GM19324 (cell line): ENCODE results near the gene NIFK.
"Not testable (repeated sequence)": the region's sequence is repeated elsewhere in the genome, so short reads cannot be mapped to it uniquely, and the experiment has no call there.

Source experiments
- ATAC-seq: cut with Tn5 transposase; IDR thresholded peaks from one replicate; pipeline ENCODE4 v1.9.1; 2021; ENCODE audit warnings: mild to moderate bottlenecking, moderate library complexity; ENCODE audit not compliant: unreplicated experiment, low FRiP score

The NIFK gene

GRCh38 chr2:121697108-121697631 lies 39.5 kb downstream of the NIFK start:
- no peak for ATAC-seq

- ATAC-seq: no peak
Observed at GRCh38 chr2:121696410-121696930, 40.2 kb downstream of the NIFK start.

GRCh38 chr2:121695171-121695451 lies 41.6 kb downstream of the NIFK start:
- no peak for ATAC-seq

GRCh38 chr2:121694398-121695170 lies 42.1 kb downstream of the NIFK start:
- ATAC-seq: no peak

GRCh38 chr2:121690572-121690971 lies 46.1 kb downstream of the NIFK start:
- not testable (repeated sequence) for ATAC-seq

- no peak for ATAC-seq
Observed at GRCh38 chr2:121690095-121690494, 46.6 kb downstream of the NIFK start.

- ATAC-seq: no peak
Observed at GRCh38 chr2:121689356-121689755, 47.3 kb downstream of the NIFK start.

GRCh38 chr2:121688820-121689219 lies 47.9 kb downstream of the NIFK start:
- no peak for ATAC-seq

GRCh38 chr2:121686902-121687301 lies 49.8 kb downstream of the NIFK start:
- ATAC-seq: no peak

- ATAC-seq: no peak
Observed at GRCh38 chr2:121686218-121686617, 50.5 kb downstream of the NIFK start.

- no peak for ATAC-seq
Observed at GRCh38 chr2:121682396-121683298, 54.0 kb downstream of the NIFK start.

GRCh38 chr2:121677855-121678254 lies 58.8 kb downstream of the NIFK start:
- ATAC-seq: no peak
